Pericardium fibroblast (primary cell): ENCODE results near the gene FCHO1. TPM values are rescaled to one million over a fixed set of nuclear protein-coding genes. Genes with fewer than 3 reads are reported as not detected.

ENCODE experiments used
- total RNA-seq: library from RNA; depleted of rRNA; stranded (reverse); fragments of >200 nt; gene quantifications from 2 replicates; pipeline ENCODE4 v1.2.3, GENCODE V29; 2015

The FCHO1 gene
- total RNA-seq: 0.09 and 1.9 TPM in 2 replicates

GRCh38 chr19:17751103-17751911 is at the start of gene FCHO1:
FCHO1 (plus strand) TSS chr19:17751477; CDS start chr19:17755165, 3,688 bp downstream.

GRCh38 chr19:17718947-17719711 is 32.1 kb upstream of the FCHO1 start, which contains the start of gene MAP1S:
MAP1S (plus strand) TSS chr19:17719480; CDS start chr19:17719503, 23 bp downstream.

GRCh38 chr19:17794731-17795494 is 43.6 kb downstream of the FCHO1 start, which contains the start of gene B3GNT3:
B3GNT3 (plus strand) TSS chr19:17795138; CDS start chr19:17807808, 12,670 bp downstream.

GRCh38 chr19:17821190-17821589 is 69.9 kb downstream of the FCHO1 start, which contains the start of gene INSL3:
INSL3 (minus strand) TSS chr19:17821519; CDS start chr19:17821506, 13 bp downstream.

Other genes with a start within 250 kb of the FCHO1 start
- 139 and 154 TPM in 2 replicates for gene PGLS, start 239.8 kb upstream of the FCHO1 start, total RNA-seq
- 129 and 157 TPM in 2 replicates for gene COLGALT1, start 195.8 kb upstream of the FCHO1 start, total RNA-seq
- 0.43 and 1.1 TPM in 2 replicates for gene UNC13A, start 63.1 kb upstream of the FCHO1 start, total RNA-seq
- 34.0 and 38.6 TPM in 2 replicates for gene MAP1S, start 32.0 kb upstream of the FCHO1 start, total RNA-seq
- not detected in 2 replicates for gene B3GNT3, start 43.7 kb downstream of the FCHO1 start, total RNA-seq
- gene INSL3, start 70.0 kb downstream of the FCHO1 start, total RNA-seq: not detected in 2 replicates
- 3.1 and 8.5 TPM in 2 replicates for gene JAK3, start 96.5 kb downstream of the FCHO1 start, total RNA-seq
- 2,158 and 3,184 TPM in 2 replicates for gene RPL18A, start 108.4 kb downstream of the FCHO1 start, total RNA-seq
- not detected in 2 replicates for gene SLC5A5, start 120.5 kb downstream of the FCHO1 start, total RNA-seq
- 39.5 and 51.2 TPM in 2 replicates for gene CCDC124, start 181.5 kb downstream of the FCHO1 start, total RNA-seq
- gene KCNN1, start 215.6 kb downstream of the FCHO1 start, total RNA-seq: 0.51 TPM in 1 of 2 replicates, not detected in the other